ENCODE data around the gene FBH1.
"Not testable (repeated sequence)": the region's sequence is repeated elsewhere in the genome, so short reads cannot be mapped to it uniquely, and the experiment has no call there.

FBH1 gene

GRCh38 chr10:5951721-5952407 lies 61.8 kb downstream of the FBH1 start:
- H3K4me3 ChIP-seq (ENCODE audit: low read depth, low read length) = no peak overlapping the region
- DNase-seq (ENCODE audit: low read depth) = no peak

- no peak overlapping the region for H3K4me3 ChIP-seq (ENCODE audit: low read depth, low read length)
- DNase-seq (ENCODE audit: low read depth) = no peak
These were observed 62.8 kb downstream of the FBH1 start for GRCh38 chr10:5952731-5953385.

- no peak overlapping the region for H3K4me3 ChIP-seq (ENCODE audit: low read depth, low read length)
These were observed 63.6 kb downstream of the FBH1 start for GRCh38 chr10:5953676-5954075.

GRCh38 chr10:5956146-5956936 lies 66.3 kb downstream of the FBH1 start:
- no peak overlapping the region for H3K4me3 ChIP-seq (ENCODE audit: low read depth, low read length)

More at GRCh38 chr10:5953676-5954075, 63.6 kb downstream of the FBH1 start:
- no peak for DNase-seq (ENCODE audit: low read depth)

GRCh38 chr10:5958077-5958476 lies 68.0 kb downstream of the FBH1 start:
- no peak overlapping the region for H3K4me3 ChIP-seq (ENCODE audit: low read depth, low read length)
- no peak for DNase-seq (ENCODE audit: low read depth)

More at GRCh38 chr10:5956146-5956936, 66.3 kb downstream of the FBH1 start:
- DNase-seq (ENCODE audit: low read depth) = no peak

- no peak for DNase-seq (ENCODE audit: low read depth)
- H3K4me3 ChIP-seq (ENCODE audit: low read depth, low read length) = no peak overlapping the region
These were observed 68.6 kb downstream of the FBH1 start for GRCh38 chr10:5958675-5959074.

GRCh38 chr10:5959142-5959541 lies 69.1 kb downstream of the FBH1 start:
- no peak for DNase-seq (ENCODE audit: low read depth)
- no peak overlapping the region for H3K4me3 ChIP-seq (ENCODE audit: low read depth, low read length)

GRCh38 chr10:5959581-5960069 lies 69.6 kb downstream of the FBH1 start:
- no peak overlapping the region for H3K4me3 ChIP-seq (ENCODE audit: low read depth, low read length)
- no peak for DNase-seq (ENCODE audit: low read depth)

GRCh38 chr10:5960070-5960972 lies 70.3 kb downstream of the FBH1 start:
- no peak overlapping the region for H3K4me3 ChIP-seq (ENCODE audit: low read depth, low read length)
- no peak for DNase-seq (ENCODE audit: low read depth)

- DNase-seq (ENCODE audit: low read depth); H3K4me3 ChIP-seq (ENCODE audit: low read depth, low read length): not testable (repeated sequence)
These were observed 70.9 kb downstream of the FBH1 start for GRCh38 chr10:5960973-5961275.

- no peak for DNase-seq (ENCODE audit: low read depth)
- H3K4me3 ChIP-seq (ENCODE audit: low read depth, low read length) = no peak overlapping the region
These were observed 71.5 kb downstream of the FBH1 start for GRCh38 chr10:5961405-5962100.

GRCh38 chr10:5962358-5962940 lies 72.4 kb downstream of the FBH1 start:
- not testable (repeated sequence) for DNase-seq (ENCODE audit: low read depth); H3K4me3 ChIP-seq (ENCODE audit: low read depth, low read length)

- no peak overlapping the region for H3K4me3 ChIP-seq (ENCODE audit: low read depth, low read length)
- no peak for DNase-seq (ENCODE audit: low read depth)
These were observed 73.0 kb downstream of the FBH1 start for GRCh38 chr10:5963071-5963470.

- no peak overlapping the region for H3K4me3 ChIP-seq (ENCODE audit: low read depth, low read length)
These were observed 73.5 kb downstream of the FBH1 start for GRCh38 chr10:5963591-5963990.

GRCh38 chr10:5964736-5965135 lies 74.7 kb downstream of the FBH1 start:
- no peak overlapping the region for H3K4me3 ChIP-seq (ENCODE audit: low read depth, low read length)
- DNase-seq (ENCODE audit: low read depth) = no peak

More at GRCh38 chr10:5963591-5963990, 73.5 kb downstream of the FBH1 start:
- DNase-seq (ENCODE audit: low read depth) = no peak

- DNase-seq (ENCODE audit: low read depth) = no peak
These were observed 75.2 kb downstream of the FBH1 start for GRCh38 chr10:5965266-5965665.

GRCh38 chr10:5968037-5968680 lies 78.1 kb downstream of the FBH1 start:
- H3K4me3 ChIP-seq (ENCODE audit: low read depth, low read length) = no peak overlapping the region
- no peak for DNase-seq (ENCODE audit: low read depth)

More at GRCh38 chr10:5965266-5965665, 75.2 kb downstream of the FBH1 start:
- no peak overlapping the region for H3K4me3 ChIP-seq (ENCODE audit: low read depth, low read length)
